ENCODE data around the gene NMNAT2. TPM values are rescaled to one million over a fixed set of nuclear protein-coding genes. Genes with fewer than 3 reads are reported as not detected.
"Not testable (repeated sequence)": the region's sequence is repeated elsewhere in the genome, so short reads cannot be mapped to it uniquely, and the experiment has no call there.

The NMNAT2 gene
- total RNA-seq, 4 donors from 2014 or later, result 0.13 to 0.83 (median 0.66) TPM; not detected in 1

GRCh38 chr1:183407474-183407873 lies 10.7 kb downstream of the NMNAT2 start:
- TF ChIP-seq POLR2A (IDR thresholded peaks at IDR 0.05), result no peak
- TF ChIP-seq, protein P1, sequence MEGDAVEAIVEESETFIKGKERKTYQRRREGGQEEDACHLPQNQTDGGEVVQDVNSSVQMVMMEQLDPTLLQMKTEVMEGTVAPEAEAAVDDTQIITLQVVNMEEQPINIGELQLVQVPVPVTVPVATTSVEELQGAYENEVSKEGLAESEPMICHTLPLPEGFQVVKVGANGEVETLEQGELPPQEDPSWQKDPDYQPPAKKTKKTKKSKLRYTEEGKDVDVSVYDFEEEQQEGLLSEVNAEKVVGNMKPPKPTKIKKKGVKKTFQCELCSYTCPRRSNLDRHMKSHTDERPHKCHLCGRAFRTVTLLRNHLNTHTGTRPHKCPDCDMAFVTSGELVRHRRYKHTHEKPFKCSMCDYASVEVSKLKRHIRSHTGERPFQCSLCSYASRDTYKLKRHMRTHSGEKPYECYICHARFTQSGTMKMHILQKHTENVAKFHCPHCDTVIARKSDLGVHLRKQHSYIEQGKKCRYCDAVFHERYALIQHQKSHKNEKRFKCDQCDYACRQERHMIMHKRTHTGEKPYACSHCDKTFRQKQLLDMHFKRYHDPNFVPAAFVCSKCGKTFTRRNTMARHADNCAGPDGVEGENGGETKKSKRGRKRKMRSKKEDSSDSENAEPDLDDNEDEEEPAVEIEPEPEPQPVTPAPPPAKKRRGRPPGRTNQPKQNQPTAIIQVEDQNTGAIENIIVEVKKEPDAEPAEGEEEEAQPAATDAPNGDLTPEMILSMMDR (IDR thresholded peaks at IDR 0.05), result no peak
- no peaks in the 10 kb centered on the region for H3K27me3 ChIP-seq

DNA sequence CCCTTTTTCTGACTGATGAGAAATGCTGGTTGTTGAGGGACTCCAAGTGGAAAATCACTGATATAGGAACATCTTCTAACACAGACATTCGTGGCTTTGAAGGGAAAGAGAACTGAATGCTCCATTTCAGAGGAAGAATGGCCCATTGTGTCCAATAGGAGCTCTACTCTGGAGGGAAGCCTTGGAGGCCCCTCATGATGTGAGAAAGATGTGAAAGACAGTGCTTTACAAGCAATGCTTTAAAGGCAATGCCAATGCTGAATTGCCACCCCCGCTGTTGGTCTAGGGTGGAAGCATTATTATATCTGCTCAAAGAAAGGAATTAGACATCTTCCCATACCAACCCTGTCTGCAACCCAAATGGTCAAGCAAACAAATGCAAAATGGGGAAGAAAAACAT lies 13.7 kb downstream of the NMNAT2 start:
- no peak for DNase-seq
- no peak overlapping the region for H3K4me3 ChIP-seq
- H3K27me3 ChIP-seq, result no peaks in the 10 kb centered on the region
- no peaks in the 10 kb centered on the region for H3K4me1 ChIP-seq
- no peaks in the 10 kb centered on the region for H3K9me3 ChIP-seq
- H3K36me3 ChIP-seq, result no peaks in the 10 kb centered on the region
- no peak overlapping the region for H3K27ac ChIP-seq
- TF ChIP-seq POLR2A (IDR thresholded peaks at IDR 0.05), result no peak
- TF ChIP-seq, protein P1 (IDR thresholded peaks at IDR 0.05), result no peak

More at GRCh38 chr1:183407474-183407873, 10.7 kb downstream of the NMNAT2 start:
- no peaks in the 10 kb centered on the region for H3K4me1 ChIP-seq
- H3K9me3 ChIP-seq, result no peaks in the 10 kb centered on the region
- H3K4me3 ChIP-seq, result no peak overlapping the region
- H3K36me3 ChIP-seq, result no peaks in the 10 kb centered on the region
- no peak for DNase-seq
- no peak overlapping the region for H3K27ac ChIP-seq

- DNase-seq, result no peak
- Histone ChIP-seq H3K27ac (no peak overlapping the region), H3K4me3 (no peak overlapping the region), H3K27me3 (no peaks in the 10 kb centered on the region), H3K9me3 (no peaks in the 10 kb centered on the region), H3K4me1 (no peaks in the 10 kb centered on the region), H3K36me3 (no peaks in the 10 kb centered on the region)
- no peak for TF ChIP-seq POLR2A (IDR thresholded peaks at IDR 0.05)
- TF ChIP-seq, protein P1 (IDR thresholded peaks at IDR 0.05), result no peak
Observed at GRCh38 chr1:183403498-183403897, 14.7 kb downstream of the NMNAT2 start.

GRCh38 chr1:183401565-183401964 lies 16.6 kb downstream of the NMNAT2 start:
- H3K27me3 ChIP-seq, H3K36me3 ChIP-seq, H3K9me3 ChIP-seq: not testable (repeated sequence)

GRCh38 chr1:183394435-183394834 lies 23.7 kb downstream of the NMNAT2 start:
- H3K27ac ChIP-seq, result no peak overlapping the region
- H3K27me3 ChIP-seq, result no peaks in the 10 kb centered on the region
- no peak overlapping the region for H3K4me3 ChIP-seq
- no peaks in the 10 kb centered on the region for H3K36me3 ChIP-seq
- TF ChIP-seq, protein P1 (IDR thresholded peaks at IDR 0.05), result no peak
- TF ChIP-seq POLR2A (IDR thresholded peaks at IDR 0.05), result no peak
- H3K4me1 ChIP-seq, result no peaks in the 10 kb centered on the region
- no peaks in the 10 kb centered on the region for H3K9me3 ChIP-seq
- no peak for DNase-seq

More at GRCh38 chr1:183401565-183401964, 16.6 kb downstream of the NMNAT2 start:
- not testable (repeated sequence) for DNase-seq, H3K27ac ChIP-seq, H3K4me3 ChIP-seq, H3K4me1 ChIP-seq

GRCh38 chr1:183391863-183392262 lies 26.3 kb downstream of the NMNAT2 start:
- TF ChIP-seq, protein P1 (IDR thresholded peaks at IDR 0.05), result no peak
- no peak for TF ChIP-seq POLR2A (IDR thresholded peaks at IDR 0.05)
- Histone ChIP-seq H3K4me3 (no peak overlapping the region), H3K27me3 (no peaks in the 10 kb centered on the region), H3K36me3 (no peaks in the 10 kb centered on the region), H3K9me3 (no peaks in the 10 kb centered on the region), H3K4me1 (no peaks in the 10 kb centered on the region), H3K27ac (no peak overlapping the region)
- DNase-seq, result no peak

Measured in Peyer's patch (tissue), 4 donors.